Choroid plexus epithelial cell (primary cell): ENCODE measurements around the gene SNTG2.

Experiments used
- DNase-seq: peaks from one replicate; pipeline ENCODE4 v3.0.0-alpha.2; 2010; ENCODE audit warnings: low read depth
- H3K4me3 ChIP-seq: 2 replicates; pipeline ENCODE4 v1.5.1; 2011; ENCODE audit warnings: low read depth, mild to moderate bottlenecking, control low read depth, low read length, moderate library complexity
- TF ChIP-seq, protein P1 (sequence below): conservative IDR thresholded peaks from 2 replicates; pipeline ENCODE4 v1.5.1; 2011; ENCODE audit warnings: low read depth, mild to moderate bottlenecking, control low read depth, inconsistent platforms, low read length, moderate library complexity

Gene SNTG2

GRCh38 chr2:960061-960736 lies 9.6 kb downstream of the SNTG2 start:
- no peak for DNase-seq
- H3K4me3 ChIP-seq: no peak overlapping the region
- TF ChIP-seq, protein P1, sequence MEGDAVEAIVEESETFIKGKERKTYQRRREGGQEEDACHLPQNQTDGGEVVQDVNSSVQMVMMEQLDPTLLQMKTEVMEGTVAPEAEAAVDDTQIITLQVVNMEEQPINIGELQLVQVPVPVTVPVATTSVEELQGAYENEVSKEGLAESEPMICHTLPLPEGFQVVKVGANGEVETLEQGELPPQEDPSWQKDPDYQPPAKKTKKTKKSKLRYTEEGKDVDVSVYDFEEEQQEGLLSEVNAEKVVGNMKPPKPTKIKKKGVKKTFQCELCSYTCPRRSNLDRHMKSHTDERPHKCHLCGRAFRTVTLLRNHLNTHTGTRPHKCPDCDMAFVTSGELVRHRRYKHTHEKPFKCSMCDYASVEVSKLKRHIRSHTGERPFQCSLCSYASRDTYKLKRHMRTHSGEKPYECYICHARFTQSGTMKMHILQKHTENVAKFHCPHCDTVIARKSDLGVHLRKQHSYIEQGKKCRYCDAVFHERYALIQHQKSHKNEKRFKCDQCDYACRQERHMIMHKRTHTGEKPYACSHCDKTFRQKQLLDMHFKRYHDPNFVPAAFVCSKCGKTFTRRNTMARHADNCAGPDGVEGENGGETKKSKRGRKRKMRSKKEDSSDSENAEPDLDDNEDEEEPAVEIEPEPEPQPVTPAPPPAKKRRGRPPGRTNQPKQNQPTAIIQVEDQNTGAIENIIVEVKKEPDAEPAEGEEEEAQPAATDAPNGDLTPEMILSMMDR: no peak

- H3K4me3 ChIP-seq: no peak overlapping the region
- TF ChIP-seq, protein P1: no peak
- no peak for DNase-seq
Measured at GRCh38 chr2:961786-962185, 11.1 kb downstream of the SNTG2 start.

DNA sequence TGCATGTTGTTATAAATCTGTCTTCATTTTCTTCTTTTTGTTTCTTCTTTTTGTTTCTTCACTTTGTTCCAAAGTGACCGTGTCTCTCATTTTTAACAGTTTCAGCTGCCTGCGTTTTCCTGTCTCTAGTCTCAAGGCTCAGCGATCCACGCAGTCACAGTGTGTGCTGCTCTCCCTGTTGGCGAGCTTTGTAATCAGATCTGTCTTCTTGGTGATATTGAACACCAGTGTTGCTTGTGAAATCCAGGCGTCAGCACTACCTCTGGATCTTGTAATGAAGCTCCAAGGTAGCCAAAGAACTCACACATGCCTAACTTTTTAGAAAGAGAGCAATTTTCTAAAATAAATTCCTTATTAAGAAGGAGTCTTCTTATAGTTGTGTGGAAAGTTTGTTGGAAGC lies 13.2 kb downstream of the SNTG2 start:
- no peak for DNase-seq
- TF ChIP-seq, protein P1: no peak
- no peak overlapping the region for H3K4me3 ChIP-seq

GRCh38 chr2:964562-964961 lies 13.9 kb downstream of the SNTG2 start:
- DNase-seq: no peak
- H3K4me3 ChIP-seq: no peak overlapping the region
- TF ChIP-seq, protein P1: no peak

DNA sequence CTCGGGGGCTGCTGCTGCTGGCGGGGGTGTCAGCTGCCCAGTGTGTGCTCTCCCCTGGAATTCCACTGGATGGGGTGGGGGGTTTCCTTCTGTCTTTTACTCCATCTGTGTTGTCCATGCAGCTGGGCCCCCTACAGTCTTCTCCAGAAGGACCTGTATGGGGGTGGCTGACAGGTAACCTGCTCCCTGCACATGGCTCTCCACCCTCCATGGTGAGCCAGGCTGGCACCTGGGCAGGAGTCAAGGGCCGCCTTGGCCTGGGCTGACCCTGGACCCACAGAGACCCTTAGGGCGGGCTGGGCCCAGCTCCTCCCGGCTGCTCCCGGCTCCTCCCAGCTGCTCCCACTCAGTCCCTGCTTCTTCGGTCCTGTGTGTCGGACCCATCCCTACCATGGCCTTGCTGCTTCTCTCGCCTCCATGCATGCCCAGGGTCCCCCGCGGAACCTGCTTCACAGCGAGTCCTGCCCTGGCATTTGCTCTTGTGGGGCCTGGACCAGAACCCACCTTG lies 15.0 kb downstream of the SNTG2 start:
- TF ChIP-seq, protein P1: no peak
- H3K4me3 ChIP-seq: no peak overlapping the region
- no peak for DNase-seq

GRCh38 chr2:973129-973528 lies 22.5 kb downstream of the SNTG2 start:
- no peak overlapping the region for H3K4me3 ChIP-seq
- TF ChIP-seq, protein P1: no peak

GRCh38 chr2:974054-974453 lies 23.4 kb downstream of the SNTG2 start:
- no peak overlapping the region for H3K4me3 ChIP-seq
- TF ChIP-seq, protein P1: no peak
- DNase-seq: no peak

More at GRCh38 chr2:973129-973528, 22.5 kb downstream of the SNTG2 start:
- no peak for DNase-seq
